ENCODE results near the gene GPR171. TPM values are rescaled to one million over a fixed set of nuclear protein-coding genes. Genes with fewer than 3 reads are reported as not detected.

The GPR171 gene
- total RNA-seq, 2 donors from 2014 or later: 1.7 to 1.9 TPM

GRCh38 chr3:151195826-151196225, 7.2 kb downstream of the GPR171 start:
- DNase-seq: no peak
- intact Hi-C loops (cut with DNase I, micrococcal nuclease): no loop called here
- ATAC-seq: no peak

GRCh38 chr3:151192545-151192944, 10.5 kb downstream of the GPR171 start:
- ATAC-seq (no peak), DNase-seq (no peak)
- intact Hi-C loops (cut with DNase I, micrococcal nuclease): no loop called here

- ATAC-seq (no peak), DNase-seq (no peak)
- intact Hi-C loops (cut with DNase I, micrococcal nuclease): no loop called here
Measured at GRCh38 chr3:151191095-151191494, 11.9 kb downstream of the GPR171 start.

GRCh38 chr3:151183265-151183671, 19.7 kb downstream of the GPR171 start:
- DNase-seq (no peak), ATAC-seq (no peak)
- intact Hi-C loops (cut with DNase I, micrococcal nuclease): no loop called here

- no peak for DNase-seq
- ATAC-seq: no peak
- intact Hi-C loops (cut with DNase I, micrococcal nuclease): no loop called here
Measured at GRCh38 chr3:151182349-151183079, 20.5 kb downstream of the GPR171 start.

GRCh38 chr3:151178208-151178845, 24.7 kb downstream of the GPR171 start:
- peak; percentile 93 for ATAC-seq
- peak in 1 of 2 donors; percentile 32 for DNase-seq

GRCh38 chr3:151175952-151176351, 27.1 kb downstream of the GPR171 start:
- ATAC-seq (no peak), DNase-seq (no peak)
- intact Hi-C loops (cut with DNase I, micrococcal nuclease): no loop called here

More at GRCh38 chr3:151178208-151178845, 24.7 kb downstream of the GPR171 start:
- intact Hi-C loops (cut with DNase I, micrococcal nuclease): no loop called here

- intact Hi-C loops (cut with DNase I, micrococcal nuclease): no loop called here
- no peak for DNase-seq
- no peak for ATAC-seq
Measured at GRCh38 chr3:151174351-151174750, 28.7 kb downstream of the GPR171 start.

GRCh38 chr3:151171145-151171757, 31.8 kb downstream of the GPR171 start:
- intact Hi-C loops (cut with DNase I, micrococcal nuclease): no loop called here
- DNase-seq: peak in 1 of 2 donors; percentile 46
- ATAC-seq: no peak

- DNase-seq: peak in 1 of 2 donors; percentile 43
- intact Hi-C loops (cut with DNase I, micrococcal nuclease): loop anchor here in 1 of 2 donors (5.0 kb wide), 1 partner anchor 112 kb away; no protein-coding TSS in a partner anchor
Measured at GRCh38 chr3:151169948-151170679, 32.9 kb downstream of the GPR171 start.

GRCh38 chr3:151169262-151169947, 33.6 kb downstream of the GPR171 start:
- intact Hi-C loops (cut with DNase I, micrococcal nuclease): loop anchor here in 1 of 2 donors (5.0 kb wide), 1 partner anchor 113 kb away; no protein-coding TSS in a partner anchor
- ATAC-seq (peak; percentile 5), DNase-seq (no peak)

More at GRCh38 chr3:151169948-151170679, 32.9 kb downstream of the GPR171 start:
- peak; percentile 60 for ATAC-seq

GRCh38 chr3:151168269-151169094, 34.5 kb downstream of the GPR171 start:
- intact Hi-C loops (cut with DNase I, micrococcal nuclease): loop anchor here in 1 of 2 donors (5.0 kb wide), 1 partner anchor 114 kb away; no protein-coding TSS in a partner anchor
- ATAC-seq (peak; percentile 92), DNase-seq (peak; percentile 68 to 93)

GRCh38 chr3:151166161-151166560, 36.9 kb downstream of the GPR171 start:
- intact Hi-C loops (cut with DNase I, micrococcal nuclease): loop anchor here in 1 of 2 donors (5.0 kb wide), 1 partner anchor 116 kb away; no protein-coding TSS in a partner anchor
- DNase-seq: no peak
- no peak for ATAC-seq

GRCh38 chr3:151165226-151165625, 37.8 kb downstream of the GPR171 start:
- intact Hi-C loops (cut with DNase I, micrococcal nuclease): loop anchor here in 1 of 2 donors (5.0 kb wide), 1 partner anchor 117 kb away; no protein-coding TSS in a partner anchor
- ATAC-seq: no peak

GRCh38 chr3:151159806-151160205, 43.2 kb downstream of the GPR171 start:
- ATAC-seq (no peak), DNase-seq (no peak)
- intact Hi-C loops (cut with DNase I, micrococcal nuclease): no loop called here

More at GRCh38 chr3:151165226-151165625, 37.8 kb downstream of the GPR171 start:
- no peak for DNase-seq

- ATAC-seq (peak; percentile 70), DNase-seq (no peak)
- intact Hi-C loops (cut with DNase I, micrococcal nuclease): no loop called here
Measured at GRCh38 chr3:151156618-151157216, 46.3 kb downstream of the GPR171 start.

Measured in left colon (tissue), 2 donors.